GM21619 (cell line): ENCODE measurements around the gene MRGPRE.

Experiments
- ATAC-seq: cut with Tn5 transposase; IDR thresholded peaks from one replicate; pipeline ENCODE4 v1.9.1; 2021; ENCODE audit not compliant: unreplicated experiment

The MRGPRE gene

DNA sequence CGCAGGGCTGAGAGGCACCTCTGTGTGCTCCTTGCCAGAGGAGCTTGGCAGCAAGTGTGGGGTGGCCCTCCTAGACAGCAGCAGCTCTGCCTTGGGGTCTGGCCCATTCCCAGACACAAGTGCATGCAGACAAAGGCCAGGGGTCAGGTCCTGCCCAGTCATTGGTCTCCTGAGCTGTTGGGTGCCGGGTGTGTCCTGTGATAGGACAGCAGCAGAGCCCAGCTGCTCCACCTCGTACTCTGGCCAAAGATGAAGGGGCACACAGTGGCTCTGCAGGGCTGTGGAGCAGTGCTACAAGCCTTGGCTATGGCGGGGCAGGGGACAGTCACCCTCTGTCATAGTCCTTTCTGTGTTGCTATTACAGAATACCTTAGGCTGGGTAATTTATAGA lies 49.8 kb downstream of the MRGPRE start:
- ATAC-seq = no peak

DNA sequence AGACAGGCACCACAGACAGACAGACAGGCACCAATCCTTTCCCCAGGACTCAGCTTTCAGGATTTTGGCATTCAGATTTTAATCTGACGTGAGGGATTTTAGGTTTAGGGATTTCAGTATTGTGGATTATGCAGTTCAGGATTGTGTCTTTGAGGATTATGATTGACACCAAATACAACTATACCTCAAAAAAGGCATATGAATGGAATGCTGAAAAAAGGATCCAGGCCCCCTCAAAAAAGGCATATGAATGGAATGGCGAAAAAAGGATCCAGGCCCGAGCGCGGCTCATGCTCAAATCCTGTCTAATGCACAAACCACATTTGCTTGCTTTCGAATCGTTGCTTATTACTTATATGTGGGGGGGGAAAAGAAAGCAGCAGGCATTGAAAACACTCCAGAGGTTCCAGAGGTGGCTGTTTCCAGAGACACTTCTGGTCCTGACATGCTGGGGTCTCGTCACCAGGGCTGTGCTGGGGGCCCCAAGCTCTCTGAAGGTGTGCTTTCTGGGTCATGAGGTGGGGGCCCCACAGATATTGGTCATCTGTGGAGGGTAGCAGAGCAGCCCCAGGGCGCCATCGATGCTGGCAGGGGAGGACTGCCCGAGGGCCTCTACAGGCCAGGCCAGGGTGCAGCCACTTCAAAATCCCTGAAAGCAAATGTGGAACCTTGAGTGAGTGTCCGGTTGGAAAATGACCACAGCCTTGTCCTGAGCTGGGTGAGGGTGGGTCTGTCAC lies 50.3 kb downstream of the MRGPRE start:
- no peak for ATAC-seq

DNA sequence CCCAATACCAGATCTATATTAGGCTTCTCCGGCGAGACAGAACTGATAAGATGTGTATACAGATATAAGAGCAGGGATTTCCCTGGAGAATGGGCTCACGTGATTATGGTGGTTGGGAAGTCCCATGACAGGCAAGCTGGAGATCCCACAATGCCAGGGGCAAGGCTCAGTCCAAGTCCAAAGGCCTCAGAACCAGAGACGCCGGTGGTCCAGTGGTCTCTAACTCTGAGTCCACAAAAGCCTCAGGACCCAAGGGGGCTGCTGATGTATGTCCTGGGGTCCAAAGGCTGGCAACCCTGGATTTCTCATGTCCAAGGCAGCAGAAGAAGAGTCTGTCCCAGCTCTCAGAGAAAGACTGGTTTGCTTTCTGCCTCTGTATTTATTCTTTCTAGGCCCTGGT lies 51.3 kb downstream of the MRGPRE start:
- ATAC-seq = no peak

DNA sequence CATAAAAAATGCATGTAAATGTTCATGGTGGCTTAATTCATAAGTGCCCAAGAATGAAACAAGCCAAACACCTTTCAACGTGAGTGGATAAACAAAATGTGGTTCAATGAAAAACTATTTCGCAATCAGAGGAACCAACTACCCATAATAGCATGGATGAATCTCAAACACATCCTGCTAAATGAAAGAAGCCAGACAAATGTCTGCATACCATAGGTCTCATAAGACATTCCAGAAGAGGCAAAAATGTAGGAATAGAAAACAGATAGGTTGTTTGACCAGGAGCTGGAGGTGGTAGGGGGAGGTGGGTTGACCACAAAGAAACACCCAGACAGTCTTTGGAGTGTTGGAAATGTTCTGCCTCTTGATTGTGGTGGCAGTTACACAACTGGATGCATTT lies 53.9 kb downstream of the MRGPRE start:
- ATAC-seq = no peak

DNA sequence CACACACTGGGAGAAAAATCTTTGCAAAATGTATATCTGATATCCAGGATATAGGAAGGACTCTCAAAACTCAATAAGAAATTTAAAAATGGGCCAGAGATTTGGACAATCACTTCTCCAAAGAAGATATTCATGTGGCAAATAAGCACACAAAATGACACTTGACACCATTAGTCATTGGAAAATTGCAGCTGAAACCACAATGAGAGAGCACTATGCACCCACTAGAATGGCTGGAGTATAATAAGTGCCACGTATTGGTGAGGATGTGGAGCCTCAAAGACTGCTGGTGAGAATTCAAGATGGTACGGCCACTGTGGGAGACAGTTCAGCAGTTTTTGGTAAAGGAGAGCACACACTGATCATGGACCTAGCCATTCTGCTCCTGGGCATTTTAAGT lies 54.3 kb downstream of the MRGPRE start:
- no peak for ATAC-seq
